Stimulated activated CD4-positive, alpha-beta T cell treated with anti-CD3 and anti-CD28 coated beads, Interleukin-2, amount 100 ng/mL, for 48 hours (primary cell): Measurements from ENCODE around the gene MYH10.

ENCODE experiments used
- DNase-seq, 2 donors: peaks; one replicate each; pipeline ENCODE4 v3.0.0-alpha.2; 2020

MYH10 gene

GRCh38 chr17:8436844-8437171 is 193.7 kb downstream of the MYH10 start:
- no peak for DNase-seq

- peak; percentile 49 to 57 for DNase-seq
These were observed 194.2 kb downstream of the MYH10 start for GRCh38 chr17:8436169-8436843.

GRCh38 chr17:8435245-8436168 is 195.0 kb downstream of the MYH10 start, which contains the start of gene NDEL1:
TSS of gene NDEL1 (plus strand) at chr17:8435884. CDS start at chr17:8444272, 8,388 bp downstream.
- peak; percentile 98 to 99 for DNase-seq

GRCh38 chr17:8430966-8431365 is 199.6 kb downstream of the MYH10 start:
- no peak for DNase-seq

- DNase-seq, result no peak
These were observed 203.7 kb downstream of the MYH10 start for GRCh38 chr17:8426802-8427201.

GRCh38 chr17:8426094-8426720 is 204.3 kb downstream of the MYH10 start:
- no peak for DNase-seq
